GM23338 (cell line): Measurements from ENCODE around the gene DHX8. TPM values are rescaled to one million over a fixed set of nuclear protein-coding genes. Genes with fewer than 3 reads are reported as not detected.
"Not testable (repeated sequence)": the region's sequence is repeated elsewhere in the genome, so short reads cannot be mapped to it uniquely, and the experiment has no call there.

ENCODE experiments used
- ATAC-seq: fragments of 200-7000 bp; cut with Tn5 transposase; 3 replicates; pipeline ENCODE4 v1.9.1; 2020
- DNase-seq: peaks from one replicate; pipeline ENCODE4 v3.0.0-alpha.2; 2015; ENCODE audit warnings: low spot score
- H2AFZ ChIP-seq: fragments of 200-600 bp; sonication (generic); 2 replicates; pipeline ENCODE4 v1.8.0; 2016; ENCODE audit warnings: antibody characterized with exemption, mild to moderate bottlenecking, moderate library complexity
- H3F3A ChIP-seq: fragments of 200-600 bp; sonication (generic); replicated peaks from 2 replicates; pipeline ENCODE4 v1.8.0; 2017; ENCODE audit warnings: antibody characterized with exemption, mixed run types, low read depth
- H3K27ac ChIP-seq: fragments of 200-600 bp; sonication (generic); 2 replicates; pipeline ENCODE4 v1.6.1; 2016; ENCODE audit warnings: low read depth
- H3K27me3 ChIP-seq: fragments of 200-600 bp; sonication (generic); 2 replicates; pipeline ENCODE4 v1.8.0; 2016; ENCODE audit warnings: mild to moderate bottlenecking, mixed run types, moderate library complexity; ENCODE audit not compliant: insufficient read depth
- H3K36me3 ChIP-seq: fragments of 200-600 bp; sonication (generic); 2 replicates; pipeline ENCODE4 v1.8.0; 2016; ENCODE audit warnings: mild to moderate bottlenecking; ENCODE audit not compliant: insufficient read depth
- H3K4me1 ChIP-seq: fragments of 200-600 bp; sonication (generic); 2 replicates; pipeline ENCODE4 v1.8.0; 2016; ENCODE audit warnings: mild to moderate bottlenecking, moderate library complexity; ENCODE audit not compliant: insufficient read depth
- H3K4me2 ChIP-seq: fragments of 200-600 bp; sonication (generic); 2 replicates; pipeline ENCODE4 v1.7.1; 2017; ENCODE audit warnings: mixed run types
- H3K4me3 ChIP-seq: fragments of 200-600 bp; sonication (generic); 2 replicates; pipeline ENCODE4 v1.6.1; 2016; ENCODE audit warnings: mixed run types
- H3K79me2 ChIP-seq: fragments of 200-600 bp; sonication (generic); replicated peaks from 2 replicates; pipeline ENCODE4 v1.8.0; 2017; ENCODE audit warnings: mild to moderate bottlenecking; ENCODE audit not compliant: insufficient read depth
- H3K9me2 ChIP-seq: fragments of 200-600 bp; sonication (generic); 2 replicates; pipeline ENCODE4 v1.8.0; 2017; ENCODE audit not compliant: insufficient read depth
- H4K20me1 ChIP-seq: fragments of 200-600 bp; sonication (generic); replicated peaks from 2 replicates; pipeline ENCODE4 v1.8.0; 2017; ENCODE audit warnings: mild to moderate bottlenecking; ENCODE audit not compliant: insufficient read depth
- H3K27ac Mint-ChIP-seq: 2 replicates; pipeline ENCODE4 v1.8.0; 2020; ENCODE audit warnings: inconsistent platforms, mild to moderate bottlenecking, moderate library complexity, mixed read lengths
- H3K27me3 Mint-ChIP-seq: 3 replicates; pipeline ENCODE4 v1.8.0; 2022; ENCODE audit warnings: low read depth, mild to moderate bottlenecking, moderate library complexity, mixed read lengths, inconsistent platforms; ENCODE audit not compliant: insufficient read depth, poor library complexity
- H3K36me3 Mint-ChIP-seq: 3 replicates; pipeline ENCODE4 v1.8.0; 2021; ENCODE audit warnings: low read depth, mild to moderate bottlenecking, inconsistent platforms, moderate library complexity, mixed read lengths
- H3K4me1 Mint-ChIP-seq: 3 replicates; pipeline ENCODE4 v1.8.0; 2020; ENCODE audit warnings: mild to moderate bottlenecking, inconsistent platforms, mixed read lengths
- H3K4me3 Mint-ChIP-seq: 3 replicates; pipeline ENCODE4 v1.8.0; 2021; ENCODE audit warnings: moderate library complexity, mild to moderate bottlenecking, inconsistent platforms, mixed read lengths
- H3K9me3 Mint-ChIP-seq: 3 replicates; pipeline ENCODE4 v1.8.0; 2020; ENCODE audit warnings: moderate library complexity, mild to moderate bottlenecking, inconsistent platforms, mixed read lengths
- POLR2AphosphoS5 ChIP-seq: IDR thresholded peaks from 2 replicates; pipeline ENCODE4 v1.6.1; 2016; ENCODE audit warnings: antibody characterized with exemption, low read depth
- ZNF331 ChIP-seq: fragments of 250-450 bp; sonication (Bioruptor Pico); IDR thresholded peaks from 2 replicates; pipeline ENCODE4 v1.5.0; 2020; ENCODE audit warnings: low read depth, mild to moderate bottlenecking, moderate library complexity
- polyA plus RNA-seq: library from polyadenylated mRNA; unstranded; fragments of >200 nt; fragmentation: Nextera tagmentation; extraction: Ambion mirVana; gene quantifications from 2 replicates; pipeline ENCODE4 v1.2.1, GENCODE V29; 2016
- total RNA-seq: library from RNA; depleted of rRNA; stranded (reverse); fragments of >200 nt; shearing (Covaris generic); gene quantifications from 2 replicates; pipeline ENCODE4 v1.2.3, GENCODE V29; 2014
- TF ChIP-seq, protein P1 (sequence below): fragments of 250-450 bp; sonication (Bioruptor Pico); IDR thresholded peaks from 2 replicates; pipeline ENCODE4 v1.5.0; 2020; ENCODE audit warnings: mild to moderate bottlenecking, moderate library complexity
- TF ChIP-seq, protein P2 (sequence below): IDR thresholded peaks from 2 replicates; pipeline ENCODE4 v1.6.1; 2016; ENCODE audit warnings: antibody characterized with exemption

Gene DHX8
- total and polyA plus RNA-seq, 2 experiments from 2014 or later = 35.3 to 81.1 TPM

DNA sequence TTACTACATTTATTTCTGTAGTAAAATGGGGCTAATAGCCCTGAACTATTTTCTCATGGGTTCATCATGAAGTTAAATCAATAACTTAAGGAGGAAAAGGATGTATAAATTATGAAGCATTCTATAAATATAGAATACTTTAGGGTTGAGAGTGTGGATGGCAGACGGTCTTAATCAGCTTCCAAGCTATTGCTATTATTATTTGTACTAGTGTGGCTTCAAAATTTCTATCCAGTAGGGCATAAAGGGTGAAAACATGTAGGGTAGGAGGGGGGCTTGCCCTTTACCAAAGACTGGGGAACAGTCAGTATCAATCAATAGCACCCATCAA, 26.4 kb upstream of the DHX8 start (continued):
- TF ChIP-seq ZNF331 (no peak), POLR2AphosphoS5 (no peak)
- TF ChIP-seq, protein P1, sequence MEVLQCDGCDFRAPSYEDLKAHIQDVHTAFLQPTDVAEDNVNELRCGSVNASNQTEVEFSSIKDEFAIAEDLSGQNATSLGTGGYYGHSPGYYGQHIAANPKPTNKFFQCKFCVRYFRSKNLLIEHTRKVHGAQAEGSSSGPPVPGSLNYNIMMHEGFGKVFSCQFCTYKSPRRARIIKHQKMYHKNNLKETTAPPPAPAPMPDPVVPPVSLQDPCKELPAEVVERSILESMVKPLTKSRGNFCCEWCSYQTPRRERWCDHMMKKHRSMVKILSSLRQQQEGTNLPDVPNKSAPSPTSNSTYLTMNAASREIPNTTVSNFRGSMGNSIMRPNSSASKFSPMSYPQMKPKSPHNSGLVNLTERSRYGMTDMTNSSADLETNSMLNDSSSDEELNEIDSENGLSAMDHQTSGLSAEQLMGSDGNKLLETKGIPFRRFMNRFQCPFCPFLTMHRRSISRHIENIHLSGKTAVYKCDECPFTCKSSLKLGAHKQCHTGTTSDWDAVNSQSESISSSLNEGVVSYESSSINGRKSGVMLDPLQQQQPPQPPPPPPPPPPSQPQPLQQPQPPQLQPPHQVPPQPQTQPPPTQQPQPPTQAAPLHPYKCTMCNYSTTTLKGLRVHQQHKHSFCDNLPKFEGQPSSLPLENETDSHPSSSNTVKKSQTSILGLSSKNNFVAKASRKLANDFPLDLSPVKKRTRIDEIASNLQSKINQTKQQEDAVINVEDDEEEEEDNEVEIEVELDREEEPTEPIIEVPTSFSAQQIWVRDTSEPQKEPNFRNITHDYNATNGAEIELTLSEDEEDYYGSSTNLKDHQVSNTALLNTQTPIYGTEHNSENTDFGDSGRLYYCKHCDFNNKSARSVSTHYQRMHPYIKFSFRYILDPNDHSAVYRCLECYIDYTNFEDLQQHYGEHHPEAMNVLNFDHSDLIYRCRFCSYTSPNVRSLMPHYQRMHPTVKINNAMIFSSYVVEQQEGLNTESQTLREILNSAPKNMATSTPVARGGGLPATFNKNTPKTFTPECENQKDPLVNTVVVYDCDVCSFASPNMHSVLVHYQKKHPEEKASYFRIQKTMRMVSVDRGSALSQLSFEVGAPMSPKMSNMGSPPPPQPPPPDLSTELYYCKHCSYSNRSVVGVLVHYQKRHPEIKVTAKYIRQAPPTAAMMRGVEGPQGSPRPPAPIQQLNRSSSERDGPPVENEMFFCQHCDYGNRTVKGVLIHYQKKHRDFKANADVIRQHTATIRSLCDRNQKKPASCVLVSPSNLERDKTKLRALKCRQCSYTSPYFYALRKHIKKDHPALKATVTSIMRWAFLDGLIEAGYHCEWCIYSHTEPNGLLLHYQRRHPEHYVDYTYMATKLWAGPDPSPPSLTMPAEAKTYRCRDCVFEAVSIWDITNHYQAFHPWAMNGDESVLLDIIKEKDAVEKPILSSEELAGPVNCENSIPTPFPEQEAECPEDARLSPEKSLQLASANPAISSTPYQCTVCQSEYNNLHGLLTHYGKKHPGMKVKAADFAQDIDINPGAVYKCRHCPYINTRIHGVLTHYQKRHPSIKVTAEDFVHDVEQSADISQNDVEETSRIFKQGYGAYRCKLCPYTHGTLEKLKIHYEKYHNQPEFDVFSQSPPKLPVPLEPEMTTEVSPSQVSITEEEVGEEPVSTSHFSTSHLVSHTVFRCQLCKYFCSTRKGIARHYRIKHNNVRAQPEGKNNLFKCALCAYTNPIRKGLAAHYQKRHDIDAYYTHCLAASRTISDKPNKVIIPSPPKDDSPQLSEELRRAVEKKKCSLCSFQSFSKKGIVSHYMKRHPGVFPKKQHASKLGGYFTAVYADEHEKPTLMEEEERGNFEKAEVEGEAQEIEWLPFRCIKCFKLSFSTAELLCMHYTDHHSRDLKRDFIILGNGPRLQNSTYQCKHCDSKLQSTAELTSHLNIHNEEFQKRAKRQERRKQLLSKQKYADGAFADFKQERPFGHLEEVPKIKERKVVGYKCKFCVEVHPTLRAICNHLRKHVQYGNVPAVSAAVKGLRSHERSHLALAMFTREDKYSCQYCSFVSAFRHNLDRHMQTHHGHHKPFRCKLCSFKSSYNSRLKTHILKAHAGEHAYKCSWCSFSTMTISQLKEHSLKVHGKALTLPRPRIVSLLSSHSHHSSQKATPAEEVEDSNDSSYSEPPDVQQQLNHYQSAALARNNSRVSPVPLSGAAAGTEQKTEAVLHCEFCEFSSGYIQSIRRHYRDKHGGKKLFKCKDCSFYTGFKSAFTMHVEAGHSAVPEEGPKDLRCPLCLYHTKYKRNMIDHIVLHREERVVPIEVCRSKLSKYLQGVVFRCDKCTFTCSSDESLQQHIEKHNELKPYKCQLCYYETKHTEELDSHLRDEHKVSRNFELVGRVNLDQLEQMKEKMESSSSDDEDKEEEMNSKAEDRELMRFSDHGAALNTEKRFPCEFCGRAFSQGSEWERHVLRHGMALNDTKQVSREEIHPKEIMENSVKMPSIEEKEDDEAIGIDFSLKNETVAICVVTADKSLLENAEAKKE (CRISPR knock-in tag) = no peak

DNA sequence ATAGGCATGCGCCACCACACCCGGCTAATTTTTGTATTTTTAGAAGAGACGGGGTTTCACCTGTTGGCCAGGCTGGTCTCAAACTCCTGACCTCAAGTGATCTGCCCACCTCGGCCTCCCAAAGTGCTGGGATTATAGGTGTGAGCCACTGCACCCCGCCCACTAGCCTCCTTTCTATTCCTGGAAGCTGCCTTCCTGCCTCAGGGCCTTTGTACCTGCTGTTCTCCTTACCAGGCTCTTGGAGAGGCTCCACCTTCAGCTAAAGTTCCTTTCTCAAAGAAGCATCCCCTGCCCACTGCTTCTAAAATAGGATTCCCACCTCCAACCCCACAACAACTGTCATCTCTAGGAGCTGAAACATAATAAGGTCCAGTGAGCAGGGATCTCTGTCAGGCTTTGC, 23.9 kb upstream of the DHX8 start:
- H3K36me3 ChIP-seq, H3K27me3 ChIP-seq, H3K4me3 Mint-ChIP-seq, DNase-seq, H3K27ac ChIP-seq, H3K9me2 ChIP-seq, H4K20me1 ChIP-seq, H2AFZ ChIP-seq, H3K9me3 Mint-ChIP-seq, H3K27ac Mint-ChIP-seq, H3K79me2 ChIP-seq, H3K4me3 ChIP-seq, ATAC-seq, H3K4me1 ChIP-seq, H3K4me1 Mint-ChIP-seq, H3K27me3 Mint-ChIP-seq, H3K4me2 ChIP-seq, H3F3A ChIP-seq, H3K36me3 Mint-ChIP-seq: not testable (repeated sequence)

GRCh38 chr17:43461185-43461584, 22.6 kb upstream of the DHX8 start:
- Mint-ChIP-seq H3K27me3 (peaks cover 1% of the 10 kb centered on the region), H3K4me3 (no peak overlapping the region), H3K9me3 (peaks cover 2% of the 10 kb centered on the region; the same call in 1 of the 3 replicates), H3K27ac (no peak overlapping the region), H3K4me1 (peaks cover 6% of the 10 kb centered on the region; the same call in 2 of the 3 replicates), H3K36me3 (no peaks in the 10 kb centered on the region)
- H3K36me3 ChIP-seq = no peaks in the 10 kb centered on the region
- no peak overlapping the region for H3K4me2 ChIP-seq
- DNase-seq (no peak), ATAC-seq (no peak)
- H4K20me1 ChIP-seq = no peaks in the 10 kb centered on the region
- H3K79me2 ChIP-seq = no peaks in the 10 kb centered on the region
- H3K27me3 ChIP-seq = no peaks in the 10 kb centered on the region
- no peaks in the 10 kb centered on the region for H3F3A ChIP-seq
- H3K4me3 ChIP-seq = no peak overlapping the region
- no peak overlapping the region for H2AFZ ChIP-seq
- H3K27ac ChIP-seq = no peak overlapping the region
- H3K9me2 ChIP-seq = no peaks in the 10 kb centered on the region
- TF ChIP-seq, protein P2, sequence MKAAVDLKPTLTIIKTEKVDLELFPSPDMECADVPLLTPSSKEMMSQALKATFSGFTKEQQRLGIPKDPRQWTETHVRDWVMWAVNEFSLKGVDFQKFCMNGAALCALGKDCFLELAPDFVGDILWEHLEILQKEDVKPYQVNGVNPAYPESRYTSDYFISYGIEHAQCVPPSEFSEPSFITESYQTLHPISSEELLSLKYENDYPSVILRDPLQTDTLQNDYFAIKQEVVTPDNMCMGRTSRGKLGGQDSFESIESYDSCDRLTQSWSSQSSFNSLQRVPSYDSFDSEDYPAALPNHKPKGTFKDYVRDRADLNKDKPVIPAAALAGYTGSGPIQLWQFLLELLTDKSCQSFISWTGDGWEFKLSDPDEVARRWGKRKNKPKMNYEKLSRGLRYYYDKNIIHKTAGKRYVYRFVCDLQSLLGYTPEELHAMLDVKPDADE = no peak
- 0 out of 2 replicates have a peak, but pooled peaks cover 5% of the 10 kb centered on the region for H3K4me1 ChIP-seq

GRCh38 chr17:43462569-43462968, 21.2 kb upstream of the DHX8 start:
- not testable (repeated sequence) for H3K36me3 ChIP-seq, H3K4me1 ChIP-seq, H2AFZ ChIP-seq, H3K79me2 ChIP-seq, H3K27ac Mint-ChIP-seq, H3K36me3 Mint-ChIP-seq, H3K27me3 ChIP-seq, H3K4me1 Mint-ChIP-seq, H3K9me2 ChIP-seq, H3K27ac ChIP-seq, ATAC-seq, DNase-seq, H4K20me1 ChIP-seq, H3K4me3 ChIP-seq, H3F3A ChIP-seq, H3K27me3 Mint-ChIP-seq, H3K9me3 Mint-ChIP-seq, H3K4me3 Mint-ChIP-seq, H3K4me2 ChIP-seq
